H1 (cell line): ENCODE results near the gene DENND4A. TPM values are rescaled to one million over a fixed set of nuclear protein-coding genes. Genes with fewer than 3 reads are reported as not detected.

Source experiments
- CTCF ChIA-PET: fragments of 300-600 bp; sonication (Branson Sonifier 250); formaldehyde crosslinking; loops from one replicate; lab custom pipeline; 2021; ENCODE audit not compliant: partially characterized antibody; lab: Charles Lee
- POLR2A ChIA-PET: fragments of 300-600 bp; sonication (Branson Sonifier 250); formaldehyde crosslinking; loops from one replicate; lab custom pipeline; 2021; ENCODE audit warnings: inconsistent platforms; ENCODE audit not compliant: partially characterized antibody; lab: Charles Lee
- DNase-seq, 2 experiments: peaks; one replicate each; pipeline versions ENCODE4 v3.0.0 to v3.0.0-alpha.2; 2010 to 2022; ENCODE audit warnings: low spot score in 2 of 2, low read depth in 1 of 2, mixed read lengths in 1 of 2
- FAIRE-seq: peaks from 2 replicates; lab custom pipeline; 2011; peaks lifted over from hg19 to GRCh38; lab: Jason Lieb, UNC
- H2AFZ ChIP-seq: 2 replicates; pipeline ENCODE4 v1.8.1; 2012; ENCODE audit warnings: low read length, inconsistent platforms
- H2AK5ac ChIP-seq: 2 replicates; pipeline ENCODE4 v1.6.1; 2013; ENCODE audit warnings: low read depth, low read length
- H2BK120ac ChIP-seq: replicated peaks from 2 replicates; pipeline ENCODE3; 2013; ENCODE audit warnings: low read depth, low read length, inconsistent platforms
- H2BK12ac ChIP-seq: 2 replicates; pipeline ENCODE4 v1.6.1; 2013; ENCODE audit warnings: low read depth, low read length
- H2BK15ac ChIP-seq: 2 replicates; pipeline ENCODE4 v1.6.1; 2013; ENCODE audit warnings: low read length
- H2BK20ac ChIP-seq: 2 replicates; pipeline ENCODE4 v1.6.1; 2013; ENCODE audit warnings: low read length
- H2BK5ac ChIP-seq: 2 replicates; pipeline ENCODE4 v1.6.1; 2013; ENCODE audit warnings: low read depth, low read length
- H3K14ac ChIP-seq: 2 replicates; pipeline ENCODE4 v1.6.1; 2013; ENCODE audit warnings: inconsistent platforms; ENCODE audit not compliant: insufficient read length
- H3K18ac ChIP-seq: 2 replicates; pipeline ENCODE4 v1.6.1; 2013; ENCODE audit warnings: low read length; ENCODE audit errors: extremely low read depth
- H3K23ac ChIP-seq: 2 replicates; pipeline ENCODE4 v1.6.1; 2013; ENCODE audit warnings: inconsistent platforms; ENCODE audit not compliant: insufficient read length
- H3K23me2 ChIP-seq: 2 replicates; pipeline ENCODE4 v1.6.1; 2013; ENCODE audit warnings: low read depth, low read length
- H3K27ac ChIP-seq: 2 replicates; pipeline ENCODE4 v1.6.1; 2011; ENCODE audit warnings: low read depth, low read length, inconsistent platforms
- H3K27me3 ChIP-seq, 4 experiments: replicated peaks in 1 of 4; 1 replicate in 1 of 4; 2 replicates in 3 of 4; pipeline versions ENCODE4 v1.6.1 to v1.8.1; 2011 to 2013; ENCODE audit warnings: low read length in 3 of 4, mild to moderate bottlenecking in 3 of 4, inconsistent platforms in 2 of 4, mixed read lengths in 2 of 4, moderate library complexity in 1 of 4; ENCODE audit not compliant: control insufficient read depth in 3 of 4, insufficient read depth in 3 of 4; ENCODE audit errors: extremely low read depth in 1 of 4
- H3K36me3 ChIP-seq, 4 experiments: 2 replicates each; pipeline versions ENCODE4 v1.6.1 to v1.8.1; 2011 to 2013; ENCODE audit warnings: mild to moderate bottlenecking in 4 of 4, low read length in 3 of 4, moderate library complexity in 2 of 4, control low read depth in 1 of 4, inconsistent platforms in 1 of 4; ENCODE audit not compliant: insufficient read depth in 4 of 4, control insufficient read depth in 2 of 4
- H3K4ac ChIP-seq: replicated peaks from 2 replicates; pipeline ENCODE3; 2013; ENCODE audit warnings: low read length, low read depth, mixed read lengths, inconsistent platforms; ENCODE audit not compliant: insufficient read length
- H3K4me1 ChIP-seq, 4 experiments: replicated peaks in 1 of 4; 1 replicate in 1 of 4; 2 replicates in 3 of 4; pipeline versions ENCODE4 v1.6.1 to v1.8.1; 2011 to 2013; ENCODE audit warnings: low read length in 3 of 4, inconsistent platforms in 2 of 4, mixed read lengths in 1 of 4; ENCODE audit not compliant: insufficient read depth in 4 of 4, control insufficient read depth in 3 of 4
- H3K4me2 ChIP-seq, 2 experiments: 2 replicates each; pipeline versions ENCODE4 v1.6.1 to v1.8.1; 2011 to 2013; ENCODE audit warnings: low read depth in 2 of 2, low read length in 2 of 2, control low read depth in 1 of 2, inconsistent platforms in 1 of 2, mild to moderate bottlenecking in 1 of 2; ENCODE audit not compliant: insufficient read depth in 1 of 2
- H3K4me3 ChIP-seq, 4 experiments: fragments of 200-600, 300-600 bp in 1 of 4; sonication (generic), shearing (Covaris generic), sonication (Bioruptor Twin) in 1 of 4; 2 replicates each; pipeline versions ENCODE4 v1.5.1 to v1.8.1; 2011 to 2016; ENCODE audit warnings: low read length in 4 of 4, low read depth in 3 of 4, control low read depth in 2 of 4, inconsistent platforms in 2 of 4, mild to moderate bottlenecking in 2 of 4, mixed read lengths in 1 of 4, moderate library complexity in 1 of 4; ENCODE audit not compliant: insufficient read depth in 2 of 4; ENCODE audit errors: extremely low read depth in 1 of 4
- H3K56ac ChIP-seq: replicated peaks from 2 replicates; pipeline ENCODE3; 2013; ENCODE audit warnings: low read depth, mild to moderate bottlenecking, mixed read lengths, low read length, inconsistent platforms; ENCODE audit not compliant: insufficient read length
- H3K79me1 ChIP-seq: 2 replicates; pipeline ENCODE4 v1.6.1; 2013; ENCODE audit warnings: low read depth, low read length, control low read depth
- H3K79me2 ChIP-seq, 2 experiments: 2 replicates each; pipeline versions ENCODE4 v1.6.1 to v1.8.1; 2012 to 2013; ENCODE audit warnings: low read length in 2 of 2, mild to moderate bottlenecking in 2 of 2, inconsistent platforms in 1 of 2; ENCODE audit not compliant: insufficient read depth in 2 of 2, control insufficient read depth in 1 of 2
- H3K9ac ChIP-seq, 4 experiments: replicated peaks in 1 of 4; 1 replicate in 1 of 4; 2 replicates in 3 of 4; pipeline versions ENCODE4 v1.6.1 to v1.8.1; 2011 to 2013; ENCODE audit warnings: low read depth in 3 of 4, low read length in 3 of 4, control low read depth in 2 of 4, mild to moderate bottlenecking in 2 of 4, moderate library complexity in 2 of 4, inconsistent platforms in 1 of 4; ENCODE audit errors: extremely low read depth in 1 of 4
- H3K9me3 ChIP-seq, 2 experiments: 2 replicates each; pipeline versions ENCODE4 v1.6.1 to v1.8.1; 2012 to 2013; ENCODE audit warnings: mild to moderate bottlenecking in 2 of 2, moderate library complexity in 2 of 2, control low read depth in 1 of 2, inconsistent platforms in 1 of 2, low read depth in 1 of 2, low read length in 1 of 2, mixed read lengths in 1 of 2; ENCODE audit not compliant: insufficient read depth in 2 of 2
- H4K20me1 ChIP-seq, 2 experiments: replicated peaks in 1 of 2; 2 replicates each; pipeline versions ENCODE3 to v1.8.1; 2011 to 2013; ENCODE audit warnings: inconsistent platforms in 2 of 2, low read length in 2 of 2, mild to moderate bottlenecking in 1 of 2; ENCODE audit not compliant: insufficient read depth in 2 of 2, control insufficient read depth in 1 of 2
- H4K5ac ChIP-seq: 2 replicates; pipeline ENCODE4 v1.6.1; 2013; ENCODE audit warnings: low read length, low read depth, mixed read lengths, inconsistent platforms; ENCODE audit not compliant: insufficient read length
- H4K8ac ChIP-seq: 2 replicates; pipeline ENCODE4 v1.8.0; 2013; ENCODE audit warnings: mild to moderate bottlenecking, moderate library complexity, low read length, inconsistent platforms; ENCODE audit not compliant: insufficient read depth; ENCODE audit errors: extremely low read depth
- H4K91ac ChIP-seq: replicated peaks from 2 replicates; pipeline ENCODE3; 2013; ENCODE audit warnings: low read length, mixed read lengths, inconsistent platforms; ENCODE audit not compliant: insufficient read length
- BCL11A ChIP-seq, 2 experiments: IDR thresholded peaks; one replicate each; pipeline ENCODE4 v1.6.1; 2011; ENCODE audit warnings: low read depth in 2 of 2, low read length in 2 of 2, mild to moderate bottlenecking in 2 of 2
- CEBPB ChIP-seq: IDR thresholded peaks from 2 replicates; pipeline ENCODE4 v1.6.1; 2012; ENCODE audit warnings: low read depth, low read length
- CTCF ChIP-seq, 3 experiments: IDR thresholded peaks; 1 replicate in 2 of 3; 2 replicates in 1 of 3; pipeline versions ENCODE4 v1.5.1 to v1.6.1; 2011; ENCODE audit warnings: low read length in 3 of 3, mild to moderate bottlenecking in 3 of 3, inconsistent platforms in 2 of 3, low read depth in 1 of 3, moderate library complexity in 1 of 3; ENCODE audit not compliant: insufficient read depth in 1 of 3; ENCODE audit errors: control extremely low read depth in 1 of 3
- FOSL1 ChIP-seq: IDR thresholded peaks from 2 replicates; pipeline ENCODE4 v1.6.1; 2011; ENCODE audit warnings: mild to moderate bottlenecking, low read depth, low read length, moderate library complexity; ENCODE audit not compliant: insufficient read depth
- KDM4A ChIP-seq: IDR thresholded peaks from one replicate; pipeline ENCODE4 v1.7.1; 2012; ENCODE audit warnings: low read depth, mild to moderate bottlenecking, moderate library complexity, low read length, inconsistent platforms; ENCODE audit not compliant: severe bottlenecking
- RXRA ChIP-seq: IDR thresholded peaks from 2 replicates; pipeline ENCODE4 v1.6.1; 2011; ENCODE audit warnings: low read depth, mild to moderate bottlenecking, low read length, moderate library complexity; ENCODE audit not compliant: insufficient read depth
- SAP30 ChIP-seq: fragments of 300-600 bp; sonication (generic); IDR thresholded peaks from 2 replicates; pipeline ENCODE4 v1.7.1; 2012; ENCODE audit warnings: low read length, moderate library complexity, mild to moderate bottlenecking, inconsistent platforms; ENCODE audit not compliant: insufficient read depth, insufficient replicate concordance
- SIRT6 ChIP-seq: IDR thresholded peaks from one replicate; pipeline ENCODE4 v1.7.1; 2012; ENCODE audit warnings: low read length, inconsistent platforms
- SP1 ChIP-seq: IDR thresholded peaks from 2 replicates; pipeline ENCODE4 v1.6.1; 2011; ENCODE audit warnings: low read depth, low read length
- TBP ChIP-seq: IDR thresholded peaks from 2 replicates; pipeline ENCODE4 v1.6.1; 2011; ENCODE audit warnings: low read depth, low read length, improper control_type of control experiment
- USF2 ChIP-seq: IDR thresholded peaks from 2 replicates; pipeline ENCODE4 v1.6.1; 2011; ENCODE audit warnings: low read length, improper control_type of control experiment
- YY1 ChIP-seq: IDR thresholded peaks from 2 replicates; pipeline ENCODE4 v1.6.1; 2011; ENCODE audit warnings: low read depth, mild to moderate bottlenecking, low read length
- WGBS, 2 experiments: shearing (Covaris generic) in 1 of 2; methylation state at CpG; one replicate each; pipeline versions ENCODE4 v1.1.6 to v1.1.7; 2013 to 2015; ENCODE audit warnings: low lambda C conversion rate in 2 of 2, mixed read lengths in 2 of 2, inconsistent platforms in 1 of 2, low coverage in 1 of 2, missing lambda C conversion rate in 1 of 2; ENCODE audit not compliant: insufficient replicate concordance in 2 of 2, insufficient coverage in 1 of 2, insufficient read length in 1 of 2; ENCODE audit errors: extremely low coverage in 1 of 2, missing lambda C conversion rate in 1 of 2; 5-methylcytosine and 5-hydroxymethylcytosine counted together
- polyA plus RNA-seq, 7 experiments: library from polyadenylated mRNA; depleted of rRNA in 3 of 7; stranded (reverse) in 5 of 7; unstranded in 2 of 7; fragments of >200 nt in 5 of 7; fragments of 200-250 nt in 2 of 7; gene quantifications; 1 replicate in 5 of 7; 2 replicates in 1 of 7; 4 replicates in 1 of 7; pipeline versions ENCODE4 v1.2.1 to v1.2.3, GENCODE V29; 2011 to 2013; ENCODE audit warnings: missing spikeins in 2 of 7, mixed read lengths in 2 of 7
- total RNA-seq: library from RNA; stranded (reverse); fragmentation: NEBNext Ultra II Directional; extraction: Animal tissue kit (Norgen Biotek cat#: 25700); gene quantifications from 2 replicates; pipeline ENCODE4 v1.2.1, GENCODE V29; 2021

Gene DENND4A
- total and polyA plus RNA-seq, 2 of the 8 experiments (the other 6 are each of a cell fraction or from before 2014, with no cell fraction given): 1.3 to 4.7 TPM

- Histone ChIP-seq H4K91ac (no peak overlapping the region), H3K14ac (no peak overlapping the region), H2BK5ac (no peak overlapping the region), H2BK20ac (no peak overlapping the region), H2BK12ac (no peak overlapping the region), H3K79me2 (no peaks in the 10 kb centered on the region), H3K9ac (no peak overlapping the region), H3K27me3 (no peaks in the 10 kb centered on the region), H2BK15ac (no peak overlapping the region), H3K27ac (no peak overlapping the region), H4K5ac (no peak overlapping the region), H2BK120ac (no peak overlapping the region), H3K4me1 (no peaks in the 10 kb centered on the region), H2AFZ (no peak overlapping the region), H3K23ac (no peak overlapping the region), H3K4ac (no peak overlapping the region), H3K23me2 (no peaks in the 10 kb centered on the region), H3K4me2 (no peak overlapping the region), H4K20me1 (no peaks in the 10 kb centered on the region), H2AK5ac (no peak overlapping the region), H4K8ac (no peak overlapping the region), H3K9me3 (no peaks in the 10 kb centered on the region), H3K79me1 (no peaks in the 10 kb centered on the region), H3K18ac (no peak overlapping the region), H3K56ac (no peak overlapping the region), H3K4me3 (no peak overlapping the region), H3K36me3 (no peaks in the 10 kb centered on the region)
- ChIA-PET CTCF (no interaction called here), POLR2A (no interaction called here)
- no peak for FAIRE-seq
- TF ChIP-seq USF2: no peak
- TF ChIP-seq BCL11A (IDR thresholded peaks at IDR 0.05; ENCODE audit: low read depth in 2 of 2, low read length in 2 of 2): no peak
- no peak for TF ChIP-seq SAP30
- no peak for TF ChIP-seq CTCF (IDR thresholded peaks at IDR 0.05; ENCODE audit: control extremely low read depth in 1 of 3, insufficient read depth in 1 of 3, low read depth in 1 of 3, low read length in 3 of 3)
- TF ChIP-seq SP1: no peak
- TF ChIP-seq FOSL1: no peak
- no peak for TF ChIP-seq CEBPB
- TF ChIP-seq YY1: no peak
- no peak for TF ChIP-seq KDM4A
- no peak for TF ChIP-seq SIRT6
- no peak for TF ChIP-seq RXRA
- TF ChIP-seq TBP: no peak
- WGBS, 2 experiments: 83% methylated on average over 5 of the region's 5 CpGs; no CpG with 5 or more reads in 1 of the 2 experiments
- DNase-seq: no peak
Observed at GRCh38 chr15:65740148-65740547, 51.9 kb downstream of the DENND4A start.
